KMS-11 (cell line): Measurements from ENCODE around the gene CBLN3.

Experiments used
- H2AFZ ChIP-seq: fragments of 200-600 bp; sonication (generic); 2 replicates; pipeline ENCODE4 v1.6.1; 2016; ENCODE audit warnings: antibody characterized with exemption, mixed run types, low read depth
- H3K27ac ChIP-seq: fragments of 200-600 bp; sonication (generic); 2 replicates; pipeline ENCODE4 v1.6.1; 2016; ENCODE audit warnings: mild to moderate bottlenecking, mixed run types
- H3K27me3 ChIP-seq: fragments of 200-600 bp; sonication (generic); 2 replicates; pipeline ENCODE4 v1.6.1; 2017; ENCODE audit warnings: mild to moderate bottlenecking, low read depth, mixed run types, moderate library complexity; ENCODE audit not compliant: insufficient read depth
- H3K36me3 ChIP-seq: fragments of 200-600 bp; sonication (generic); 2 replicates; pipeline ENCODE4 v1.6.1; 2017; ENCODE audit warnings: mild to moderate bottlenecking, mixed run types; ENCODE audit not compliant: insufficient read depth
- H3K4me1 ChIP-seq: fragments of 200-600 bp; sonication (generic); 2 replicates; pipeline ENCODE4 v1.6.1; 2016; ENCODE audit warnings: mild to moderate bottlenecking, low read depth, mixed run types; ENCODE audit not compliant: poor library complexity, severe bottlenecking
- H3K4me2 ChIP-seq: fragments of 200-600 bp; sonication (generic); 2 replicates; pipeline ENCODE4 v1.7.0; 2016; ENCODE audit warnings: mild to moderate bottlenecking, mixed run types
- H3K4me3 ChIP-seq: fragments of 200-600 bp; sonication (generic); IDR thresholded peaks from 2 replicates; pipeline ENCODE4 v1.6.1; 2017; ENCODE audit warnings: low read depth, low read length, mixed read lengths; ENCODE audit not compliant: insufficient read depth
- H3K79me2 ChIP-seq: fragments of 200-600 bp; sonication (generic); 2 replicates; pipeline ENCODE4 v1.6.1; 2016; ENCODE audit warnings: low read depth, mixed run types; ENCODE audit not compliant: insufficient read depth
- H3K9ac ChIP-seq: fragments of 200-600 bp; sonication (generic); 2 replicates; pipeline ENCODE4 v1.6.1; 2016; ENCODE audit warnings: mild to moderate bottlenecking, mixed run types
- H4K20me1 ChIP-seq: fragments of 200-600 bp; sonication (generic); 2 replicates; pipeline ENCODE4 v1.6.1; 2016; ENCODE audit warnings: mild to moderate bottlenecking, mixed run types; ENCODE audit not compliant: insufficient read depth
- TF ChIP-seq, protein P1 (sequence below): fragments of 200-600 bp; sonication (generic); conservative IDR thresholded peaks from 2 replicates; pipeline ENCODE4 v1.6.1; 2017; ENCODE audit warnings: low read depth, mild to moderate bottlenecking, antibody characterized with exemption, low read length, moderate library complexity, mixed read lengths

The CBLN3 gene

GRCh38 chr14:24430682-24431568 is 1.5 kb upstream of the CBLN3 start:
- peaks cover 13% of the 10 kb centered on the region for H3K4me1 ChIP-seq
- H2AFZ ChIP-seq: no peak overlapping the region
- H3K9ac ChIP-seq: peak overlapping the region; percentile 87
- H3K36me3 ChIP-seq: no peaks in the 10 kb centered on the region
- TF ChIP-seq, protein P1, sequence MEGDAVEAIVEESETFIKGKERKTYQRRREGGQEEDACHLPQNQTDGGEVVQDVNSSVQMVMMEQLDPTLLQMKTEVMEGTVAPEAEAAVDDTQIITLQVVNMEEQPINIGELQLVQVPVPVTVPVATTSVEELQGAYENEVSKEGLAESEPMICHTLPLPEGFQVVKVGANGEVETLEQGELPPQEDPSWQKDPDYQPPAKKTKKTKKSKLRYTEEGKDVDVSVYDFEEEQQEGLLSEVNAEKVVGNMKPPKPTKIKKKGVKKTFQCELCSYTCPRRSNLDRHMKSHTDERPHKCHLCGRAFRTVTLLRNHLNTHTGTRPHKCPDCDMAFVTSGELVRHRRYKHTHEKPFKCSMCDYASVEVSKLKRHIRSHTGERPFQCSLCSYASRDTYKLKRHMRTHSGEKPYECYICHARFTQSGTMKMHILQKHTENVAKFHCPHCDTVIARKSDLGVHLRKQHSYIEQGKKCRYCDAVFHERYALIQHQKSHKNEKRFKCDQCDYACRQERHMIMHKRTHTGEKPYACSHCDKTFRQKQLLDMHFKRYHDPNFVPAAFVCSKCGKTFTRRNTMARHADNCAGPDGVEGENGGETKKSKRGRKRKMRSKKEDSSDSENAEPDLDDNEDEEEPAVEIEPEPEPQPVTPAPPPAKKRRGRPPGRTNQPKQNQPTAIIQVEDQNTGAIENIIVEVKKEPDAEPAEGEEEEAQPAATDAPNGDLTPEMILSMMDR: no peak
- no peak overlapping the region for H3K4me3 ChIP-seq
- H3K79me2 ChIP-seq: no peaks in the 10 kb centered on the region
- H4K20me1 ChIP-seq: no peaks in the 10 kb centered on the region
- peak overlapping the region; percentile 94 for H3K27ac ChIP-seq
- H3K4me2 ChIP-seq: peak overlapping the region; percentile 78
- H3K27me3 ChIP-seq: no peaks in the 10 kb centered on the region

DNA sequence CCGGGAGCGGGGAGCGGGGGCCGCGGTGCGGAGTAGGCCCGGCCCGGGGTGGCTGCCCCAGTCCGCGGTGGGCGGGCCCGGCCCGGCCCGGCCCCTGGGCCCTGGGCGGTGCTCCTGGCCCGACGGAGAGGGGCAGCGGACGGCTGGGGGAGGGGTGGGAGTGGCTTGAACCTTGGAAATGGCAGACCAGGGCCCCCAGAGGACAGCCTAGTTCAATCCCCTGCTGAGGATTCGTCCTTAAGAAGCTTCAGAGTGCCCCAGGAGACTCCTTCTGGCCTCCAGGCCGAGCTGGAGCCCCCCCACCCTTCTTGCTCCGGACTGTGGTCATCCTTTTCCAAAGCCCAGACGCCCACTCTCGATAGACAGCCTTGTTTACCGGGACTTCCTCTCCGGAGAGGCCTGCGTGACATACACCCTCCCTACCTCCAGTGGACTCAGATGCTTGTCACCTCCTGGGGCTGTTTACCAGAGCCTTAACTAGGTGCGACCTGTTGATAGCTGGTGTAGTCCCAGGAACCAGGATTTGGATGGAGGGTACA is 744 bp upstream of the CBLN3 start:
- H3K27ac ChIP-seq: peak overlapping the region; percentile 94
- no peak overlapping the region for H3K4me3 ChIP-seq
- no peaks in the 10 kb centered on the region for H3K79me2 ChIP-seq
- peak overlapping the region; percentile 87 for H3K9ac ChIP-seq
- H3K36me3 ChIP-seq: no peaks in the 10 kb centered on the region
- no peak overlapping the region for H2AFZ ChIP-seq
- TF ChIP-seq, protein P1: no peak
- peak overlapping the region; percentile 78 for H3K4me2 ChIP-seq
- no peaks in the 10 kb centered on the region for H4K20me1 ChIP-seq
- peaks cover 13% of the 10 kb centered on the region for H3K4me1 ChIP-seq
- no peaks in the 10 kb centered on the region for H3K27me3 ChIP-seq

DNA sequence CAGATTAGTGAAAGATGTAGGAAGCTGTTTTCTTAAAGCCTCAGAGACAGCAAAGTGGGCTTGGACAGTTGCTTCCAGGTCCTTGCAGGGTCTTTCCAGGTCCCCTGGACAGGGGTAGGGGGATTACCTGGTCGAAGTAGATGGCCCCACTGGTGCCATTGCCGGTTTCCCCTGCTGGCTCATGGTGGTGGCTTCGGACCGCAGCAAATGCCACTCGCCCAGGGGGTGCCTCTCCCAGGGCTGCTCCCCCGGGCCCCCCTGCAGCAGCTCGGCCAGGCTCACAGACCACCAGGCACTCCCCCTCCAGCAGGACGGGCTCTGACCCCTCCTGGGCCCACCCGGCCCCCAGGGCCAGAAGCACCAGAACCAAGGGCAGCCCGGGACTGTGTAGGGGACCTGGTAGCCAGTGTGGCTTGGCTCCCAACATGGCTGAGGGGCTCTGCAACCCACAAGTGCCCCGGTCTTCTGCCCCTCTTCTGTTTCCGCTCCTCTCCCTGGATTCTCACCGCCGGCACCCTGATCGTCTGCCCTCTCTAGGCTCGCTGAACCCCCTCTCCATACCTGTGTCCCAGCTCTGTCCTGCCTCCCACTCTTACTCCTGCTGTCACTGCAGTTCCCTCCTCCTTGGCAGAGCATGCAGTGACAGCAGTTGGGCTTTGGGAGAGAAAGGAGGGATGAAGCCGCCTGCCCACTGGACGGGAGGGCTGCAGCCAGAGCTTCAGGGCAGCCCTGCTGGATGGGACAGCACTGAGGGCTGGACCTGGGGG is 657 bp downstream of the CBLN3 start:
- TF ChIP-seq, protein P1: no peak
- Histone ChIP-seq H3K27me3 (no peaks in the 10 kb centered on the region), H3K4me3 (no peak overlapping the region), H3K9ac (peak overlapping the region; percentile 87), H3K36me3 (no peaks in the 10 kb centered on the region), H4K20me1 (no peaks in the 10 kb centered on the region), H3K79me2 (no peaks in the 10 kb centered on the region), H2AFZ (peak overlapping the region; percentile 39; the same call in 1 of the 2 replicates), H3K4me1 (peaks cover 18% of the 10 kb centered on the region), H3K4me2 (peak overlapping the region; percentile 86), H3K27ac (peak overlapping the region; percentile 94)

- no peak overlapping the region for H3K27ac ChIP-seq
- H3K36me3 ChIP-seq: no peaks in the 10 kb centered on the region
- H3K27me3 ChIP-seq: no peaks in the 10 kb centered on the region
- H4K20me1 ChIP-seq: no peaks in the 10 kb centered on the region
- no peak overlapping the region for H2AFZ ChIP-seq
- peaks cover 18% of the 10 kb centered on the region for H3K4me1 ChIP-seq
- no peaks in the 10 kb centered on the region for H3K79me2 ChIP-seq
- H3K9ac ChIP-seq: no peak overlapping the region
- H3K4me2 ChIP-seq: no peak overlapping the region
- TF ChIP-seq, protein P1: no peak
- no peak overlapping the region for H3K4me3 ChIP-seq
Measured at GRCh38 chr14:24427537-24428508, 1.6 kb downstream of the CBLN3 start.
